PC-3 (cell line): ENCODE data around the gene ARMC5. TPM values are rescaled to one million over a fixed set of nuclear protein-coding genes. Genes with fewer than 3 reads are reported as not detected.

ENCODE experiments used
- ATAC-seq: fragments of 200-7000 bp; cut with Tn5 transposase; 2 replicates; pipeline ENCODE4 v1.9.1; 2020; ENCODE audit warnings: mild to moderate bottlenecking, moderate library complexity
- BruUV-seq: library from RNA; stranded (reverse); fragments of 400-500 nt; replicated peaks from 2 replicates; lab custom pipeline; 2021; lab: Mats Ljungman, UMichigan
- CTCF ChIA-PET: fragments of 300-600 bp; sonication (Branson Sonifier 250); formaldehyde crosslinking; loops from one replicate; lab custom pipeline; 2022; ENCODE audit warnings: antibody characterized with exemption; lab: Charles Lee
- POLR2A ChIA-PET: fragments of 300-600 bp; sonication (Branson Sonifier 250); formaldehyde crosslinking; loops from one replicate; lab custom pipeline; 2022; ENCODE audit warnings: antibody characterized with exemption; ENCODE audit not compliant: unreplicated experiment; lab: Charles Lee
- DNase-seq: peaks from one replicate; pipeline ENCODE4 v3.0.0-alpha.2; 2015
- H2AFZ ChIP-seq: fragments of 300-600 bp; sonication (generic); 2 replicates; pipeline ENCODE4 v1.6.0; 2016; ENCODE audit warnings: antibody characterized with exemption, low read length
- H3F3A ChIP-seq: fragments of 300-600 bp; sonication (generic); one replicate; pipeline ENCODE4 v1.6.0; 2017; ENCODE audit warnings: antibody characterized with exemption, low read length, control low read depth, mild to moderate bottlenecking; ENCODE audit not compliant: unreplicated experiment
- H3K27ac ChIP-seq: fragments of 300-600 bp; sonication (generic); 2 replicates; pipeline ENCODE4 v1.5.1; 2016; ENCODE audit warnings: mild to moderate bottlenecking, low read length
- H3K27me3 ChIP-seq: fragments of 300-600 bp; sonication (generic); 2 replicates; pipeline ENCODE4 v1.6.1; 2016; ENCODE audit warnings: low read length, mixed read lengths
- H3K36me3 ChIP-seq: fragments of 300-600 bp; sonication (generic); 2 replicates; pipeline ENCODE4 v1.6.1; 2016; ENCODE audit warnings: low read depth, mixed run types, low read length, mixed read lengths
- H3K4me1 ChIP-seq: fragments of 300-600 bp; sonication (generic); 2 replicates; pipeline ENCODE4 v1.5.1; 2016; ENCODE audit warnings: low read length; ENCODE audit not compliant: insufficient read depth
- H3K4me2 ChIP-seq: fragments of 300-600 bp; sonication (generic); 2 replicates; pipeline ENCODE4 v1.6.0; 2016; ENCODE audit warnings: low read length
- H3K4me3 ChIP-seq: fragments of 300-600 bp; sonication (generic); 2 replicates; pipeline ENCODE4 v1.5.1; 2016; ENCODE audit warnings: mild to moderate bottlenecking, low read length, mixed read lengths
- H3K79me2 ChIP-seq: fragments of 300-600 bp; sonication (generic); 2 replicates; pipeline ENCODE4 v1.6.1; 2017; ENCODE audit warnings: low read length, mixed read lengths
- H3K9ac ChIP-seq: fragments of 300-600 bp; sonication (generic); 2 replicates; pipeline ENCODE4 v1.6.0; 2016; ENCODE audit warnings: mild to moderate bottlenecking, low read length
- H3K9me2 ChIP-seq: fragments of 300-600 bp; sonication (generic); replicated peaks from 2 replicates; pipeline ENCODE4 v1.6.1; 2016; ENCODE audit warnings: mixed run types, low read length, mixed read lengths
- H3K9me3 ChIP-seq: fragments of 300-600 bp; sonication (generic); 2 replicates; pipeline ENCODE4 v1.6.1; 2016; ENCODE audit warnings: low read length, mixed read lengths
- H4K20me1 ChIP-seq: fragments of 300-600 bp; sonication (generic); 2 replicates; pipeline ENCODE4 v1.6.1; 2016; ENCODE audit warnings: low read length, mixed read lengths
- CTCF ChIP-seq: fragments of 300-600 bp; sonication (generic); conservative IDR thresholded peaks from 2 replicates; pipeline ENCODE4 v1.5.1; 2017; ENCODE audit warnings: antibody characterized with exemption, low read depth, mild to moderate bottlenecking, low read length
- EZH2 ChIP-seq: fragments of 300-600 bp; sonication (generic); IDR thresholded peaks from one replicate; pipeline ENCODE4 v1.6.1; 2017; ENCODE audit warnings: antibody characterized with exemption, mild to moderate bottlenecking, low read length; ENCODE audit not compliant: unreplicated experiment
- EZH2phosphoT487 ChIP-seq: fragments of 300-600 bp; sonication (generic); IDR thresholded peaks from 2 replicates; pipeline ENCODE4 v1.6.1; 2018; ENCODE audit warnings: mild to moderate bottlenecking, antibody characterized with exemption, low read length, borderline replicate concordance
- intact Hi-C: fragments of 100-400 bp; cut with micrococcal nuclease; formaldehyde crosslinking; loops from 2 replicates; pipeline ENCODE4 v1.9.0; 2023
- total RNA-seq: library from RNA; depleted of rRNA; stranded (reverse); fragments of >200 nt; gene quantifications from 2 replicates; pipeline ENCODE4 v1.2.3, GENCODE V29; 2014

Gene ARMC5
- total RNA-seq, 1 experiment from 2014 or later, result 5.8 TPM

GRCh38 chr16:31485571-31485970, 26.3 kb downstream of the ARMC5 start:
- H3K9me2 ChIP-seq, result no peaks in the 10 kb centered on the region
- H3K4me2 ChIP-seq, result no peak overlapping the region
- no peaks in the 10 kb centered on the region for H3K36me3 ChIP-seq
- POLR2A ChIA-PET, result no interaction called here
- DNase-seq, result no peak
- no peaks in the 10 kb centered on the region for H3K9me3 ChIP-seq
- no peak overlapping the region for H3K27ac ChIP-seq
- H4K20me1 ChIP-seq, result no peaks in the 10 kb centered on the region
- no peak overlapping the region for H2AFZ ChIP-seq
- BruUV-seq, result no TSS peak
- H3K4me3 ChIP-seq, result no peak overlapping the region
- no peak for TF ChIP-seq EZH2
- no peak for TF ChIP-seq CTCF
- TF ChIP-seq EZH2phosphoT487, result no peak
- no peaks in the 10 kb centered on the region for H3K27me3 ChIP-seq
- H3K79me2 ChIP-seq, result no peaks in the 10 kb centered on the region
- CTCF ChIA-PET, result no interaction called here
- intact Hi-C loops, result no loop called here
- ATAC-seq, result no peak
- H3K4me1 ChIP-seq, result no peaks in the 10 kb centered on the region; the same call in 1 of the 2 replicates
- H3K9ac ChIP-seq, result no peak overlapping the region
- H3F3A ChIP-seq, result no peaks in the 10 kb centered on the region

- no peak overlapping the region for H3K4me3 ChIP-seq
- ChIA-PET POLR2A (no interaction called here), CTCF (no interaction called here)
- no peak overlapping the region for H2AFZ ChIP-seq
- no peaks in the 10 kb centered on the region for H3K79me2 ChIP-seq
- no peak overlapping the region for H3K27ac ChIP-seq
- no peaks in the 10 kb centered on the region for H4K20me1 ChIP-seq
- no peak overlapping the region for H3K4me2 ChIP-seq
- intact Hi-C loops, result no loop called here
- no peaks in the 10 kb centered on the region for H3K27me3 ChIP-seq
- no peak for TF ChIP-seq EZH2
- TF ChIP-seq CTCF, result no peak
- TF ChIP-seq EZH2phosphoT487, result no peak
- H3K9ac ChIP-seq, result no peak overlapping the region
- BruUV-seq, result no TSS peak
- DNase-seq (no peak), ATAC-seq (no peak)
- H3K4me1 ChIP-seq, result no peaks in the 10 kb centered on the region; the same call in 1 of the 2 replicates
- H3K36me3 ChIP-seq, result no peaks in the 10 kb centered on the region
- no peaks in the 10 kb centered on the region for H3K9me3 ChIP-seq
- H3K9me2 ChIP-seq, result no peaks in the 10 kb centered on the region
- no peaks in the 10 kb centered on the region for H3F3A ChIP-seq
These were observed 26.7 kb downstream of the ARMC5 start for GRCh38 chr16:31486045-31486444.

- H3K4me3 ChIP-seq, result peak overlapping the region; percentile 79
- no peaks in the 10 kb centered on the region for H4K20me1 ChIP-seq
- H3K27ac ChIP-seq, result no peak overlapping the region
- no peaks in the 10 kb centered on the region for H3K27me3 ChIP-seq
- no peaks in the 10 kb centered on the region for H3K79me2 ChIP-seq
- H3K4me2 ChIP-seq, result peak overlapping the region; percentile 92
- H3K4me1 ChIP-seq, result no peaks in the 10 kb centered on the region; the same call in 1 of the 2 replicates
- peak overlapping the region; percentile 83 for H2AFZ ChIP-seq
- peak overlapping the region; percentile 17; the same call in 1 of the 2 replicates for H3K9ac ChIP-seq
- no peaks in the 10 kb centered on the region for H3K9me3 ChIP-seq
- no peaks in the 10 kb centered on the region for H3K9me2 ChIP-seq
- TF ChIP-seq EZH2phosphoT487 (no peak), EZH2 (no peak), CTCF (no peak)
- POLR2A ChIA-PET, result no interaction called here
- no peaks in the 10 kb centered on the region for H3F3A ChIP-seq
- no peak; the same call in 1 of the 2 replicates for ATAC-seq
- CTCF ChIA-PET, result no interaction called here
- BruUV-seq, result no TSS peak
- no peaks in the 10 kb centered on the region for H3K36me3 ChIP-seq
- intact Hi-C loops, result no loop called here
- no peak for DNase-seq
These were observed 27.9 kb downstream of the ARMC5 start for GRCh38 chr16:31487071-31487719.
